DMS114 treated with DMSO at 0.1 percent for 48 hours (cell line): ENCODE data around the gene TRPM2.

Experiments
- DNase-seq: peaks from one replicate; lab custom pipeline; 2025; ENCODE audit not compliant: unreplicated experiment; lab: John Stamatoyannopoulos, UW

Gene TRPM2

GRCh38 chr21:44456214-44456914, 102.9 kb downstream of the TRPM2 start:
- DNase-seq: no peak

GRCh38 chr21:44456915-44457736, 103.7 kb downstream of the TRPM2 start:
- no peak for DNase-seq

- no peak for DNase-seq
These were observed 105.7 kb downstream of the TRPM2 start for GRCh38 chr21:44458971-44459711.

GRCh38 chr21:44459712-44460440, 106.5 kb downstream of the TRPM2 start:
- no peak for DNase-seq

GRCh38 chr21:44460441-44460755, 107.0 kb downstream of the TRPM2 start:
- no peak for DNase-seq

- no peak for DNase-seq
These were observed 107.6 kb downstream of the TRPM2 start for GRCh38 chr21:44461005-44461404.

- no peak for DNase-seq
These were observed 108.1 kb downstream of the TRPM2 start for GRCh38 chr21:44461464-44462001.

- no peak for DNase-seq
These were observed 108.8 kb downstream of the TRPM2 start for GRCh38 chr21:44462086-44462833.

GRCh38 chr21:44462834-44463200, 109.4 kb downstream of the TRPM2 start:
- DNase-seq: no peak

GRCh38 chr21:44463724-44464123, 110.3 kb downstream of the TRPM2 start:
- DNase-seq: no peak

GRCh38 chr21:44464351-44464750, 110.9 kb downstream of the TRPM2 start:
- DNase-seq: no peak

GRCh38 chr21:44466351-44466954, 113.0 kb downstream of the TRPM2 start:
- DNase-seq: no peak

- no peak for DNase-seq
These were observed 113.8 kb downstream of the TRPM2 start for GRCh38 chr21:44466996-44467858.

GRCh38 chr21:44467859-44468195, 114.4 kb downstream of the TRPM2 start:
- DNase-seq: no peak

- DNase-seq: no peak
These were observed 117.9 kb downstream of the TRPM2 start for GRCh38 chr21:44471341-44471740.

- no peak for DNase-seq
These were observed 118.6 kb downstream of the TRPM2 start for GRCh38 chr21:44471996-44472395.

GRCh38 chr21:44473915-44474555, 120.6 kb downstream of the TRPM2 start:
- no peak for DNase-seq

GRCh38 chr21:44475266-44475845, 121.9 kb downstream of the TRPM2 start:
- DNase-seq: no peak
